NCI-H345 treated with DMSO at 0.1 percent for 48 hours (cell line): ENCODE measurements around the gene LZTS2.
A peak's percentile ranks its signal among the peaks of the same experiment; 100 is the strongest.

Experiments used
- DNase-seq: peaks from one replicate; lab custom pipeline; 2025; ENCODE audit not compliant: unreplicated experiment; lab: John Stamatoyannopoulos, UW

The LZTS2 gene

GRCh38 chr10:101050208-101051069 is 50.8 kb downstream of the LZTS2 start:
- peak; percentile 27 for DNase-seq

GRCh38 chr10:101052285-101052684 is 52.7 kb downstream of the LZTS2 start:
- no peak for DNase-seq

DNA sequence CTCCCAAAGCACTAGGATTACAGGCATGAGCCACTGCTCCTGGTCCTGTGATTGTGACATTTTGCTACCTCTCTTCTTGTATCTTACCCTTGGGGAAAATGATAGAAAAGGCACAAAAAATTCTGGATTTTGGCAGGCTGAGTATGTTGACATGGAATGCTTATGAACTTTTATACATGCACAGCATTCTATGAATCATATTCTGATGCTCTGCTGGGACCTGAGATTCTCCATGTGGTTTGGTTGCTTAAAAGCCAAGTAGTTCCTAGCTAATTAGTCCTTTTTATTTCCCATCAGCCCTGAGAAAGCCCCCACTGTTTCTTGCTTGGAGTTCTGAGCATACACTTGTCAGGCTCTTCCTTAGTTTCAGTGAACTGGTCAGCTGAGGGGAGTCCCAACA is 53.9 kb downstream of the LZTS2 start:
- DNase-seq = no peak

- DNase-seq = no peak
Observed at GRCh38 chr10:101054351-101054750, 54.7 kb downstream of the LZTS2 start.

GRCh38 chr10:101054876-101055275 is 55.3 kb downstream of the LZTS2 start:
- DNase-seq = no peak

DNA sequence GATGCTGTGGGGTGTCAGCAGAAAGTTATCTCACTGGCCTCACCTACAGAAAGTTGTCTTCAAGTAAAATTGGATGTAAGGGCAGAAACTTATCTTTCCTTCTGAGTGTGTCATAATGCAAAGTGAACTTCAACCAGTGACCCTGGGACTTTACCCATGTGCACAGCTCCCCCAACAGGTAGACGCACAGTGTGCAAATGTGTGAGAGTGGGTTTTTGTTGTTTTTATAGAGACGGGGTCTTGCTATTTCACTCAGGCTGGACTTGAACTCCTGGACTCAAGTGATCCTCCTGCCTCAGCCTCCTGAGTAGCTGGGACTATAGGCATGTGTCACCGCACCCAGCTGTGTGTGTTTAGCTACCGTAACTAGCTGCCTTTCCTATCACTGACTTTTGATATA is 55.8 kb downstream of the LZTS2 start:
- no peak for DNase-seq

DNA sequence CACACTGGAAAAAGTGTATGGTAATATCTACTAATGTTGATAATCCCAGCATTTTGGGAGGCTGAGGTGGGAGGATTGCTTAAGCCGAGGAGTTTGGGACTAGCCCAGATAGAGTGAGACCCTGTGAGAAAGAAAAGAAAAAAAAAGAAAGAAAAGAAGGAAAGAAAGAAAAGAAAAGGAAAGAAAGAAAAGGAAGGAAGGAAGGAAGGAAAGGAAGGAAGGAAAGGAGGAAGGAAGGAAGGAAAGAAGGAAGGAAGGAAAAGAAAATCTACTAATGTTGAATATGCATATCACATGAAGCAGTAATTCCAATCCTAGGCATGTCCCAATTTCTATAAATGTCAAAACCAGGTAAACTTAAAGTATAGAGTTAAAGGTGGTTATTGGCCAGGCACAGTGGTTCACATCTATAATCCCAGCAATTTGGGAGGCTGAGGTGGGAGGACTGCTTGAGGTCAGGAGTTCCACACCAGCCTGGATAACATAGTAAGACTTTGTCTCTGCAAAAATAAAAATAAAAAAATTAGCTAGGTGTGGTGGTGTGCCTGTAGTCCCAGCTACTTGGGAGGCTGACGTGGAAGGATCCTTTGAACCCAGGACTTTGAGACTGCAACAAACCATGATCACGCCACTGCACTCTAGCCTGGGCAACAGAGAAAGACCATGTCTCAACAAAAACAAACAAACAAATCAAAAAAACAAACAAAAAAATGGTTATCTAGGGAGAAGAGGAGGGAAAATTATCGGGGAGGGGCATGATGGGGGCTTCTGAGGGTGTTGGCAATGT is 57.0 kb downstream of the LZTS2 start:
- no peak for DNase-seq
